HT1080 (cell line): ENCODE results near the gene NHSL2. TPM values are rescaled to one million over a fixed set of nuclear protein-coding genes. Genes with fewer than 3 reads are reported as not detected.

Experiments
- DNase-seq: peaks from one replicate; pipeline ENCODE4 v3.0.0-alpha.2; 2015; ENCODE audit warnings: low read depth
- total RNA-seq: library from RNA; depleted of rRNA; stranded (reverse); fragments of >200 nt; shearing (Covaris generic); gene quantifications from 2 replicates; pipeline ENCODE4 v1.2.3, GENCODE V29; 2014

Gene NHSL2
- total RNA-seq, 1 experiment from 2014 or later: 1.7 TPM

- peak; percentile 63 for DNase-seq
Observed at GRCh38 chrX:71989768-71990426, 79.3 kb downstream of the NHSL2 start.

GRCh38 chrX:71990518-71990917, 79.9 kb downstream of the NHSL2 start:
- DNase-seq: no peak

- DNase-seq: no peak
Observed at GRCh38 chrX:71991164-71991563, 80.5 kb downstream of the NHSL2 start.

- DNase-seq: no peak
Observed at GRCh38 chrX:71992711-71993110, 82.1 kb downstream of the NHSL2 start.

- DNase-seq: no peak
Observed at GRCh38 chrX:71993371-71993770, 82.7 kb downstream of the NHSL2 start.

- peak; percentile 38 for DNase-seq
Observed at GRCh38 chrX:71994601-71995000, 84.0 kb downstream of the NHSL2 start.

GRCh38 chrX:71995122-71995521, 84.5 kb downstream of the NHSL2 start:
- DNase-seq: no peak

GRCh38 chrX:71996136-71996535, 85.5 kb downstream of the NHSL2 start:
- no peak for DNase-seq

GRCh38 chrX:71996826-71997225, 86.2 kb downstream of the NHSL2 start:
- no peak for DNase-seq

- DNase-seq: no peak
Observed at GRCh38 chrX:71997320-71997719, 86.7 kb downstream of the NHSL2 start.

- peak; percentile 5 for DNase-seq
Observed at GRCh38 chrX:71998836-71999509, 88.3 kb downstream of the NHSL2 start.

- no peak for DNase-seq
Observed at GRCh38 chrX:71999535-71999934, 88.9 kb downstream of the NHSL2 start.

- DNase-seq: no peak
Observed at GRCh38 chrX:72001471-72001870, 90.8 kb downstream of the NHSL2 start.

- no peak for DNase-seq
Observed at GRCh38 chrX:72001906-72002305, 91.3 kb downstream of the NHSL2 start.

GRCh38 chrX:72002875-72003274, 92.2 kb downstream of the NHSL2 start:
- DNase-seq: no peak

GRCh38 chrX:72003811-72004750, 93.4 kb downstream of the NHSL2 start:
- peak; percentile 65 for DNase-seq

GRCh38 chrX:72005046-72005445, 94.4 kb downstream of the NHSL2 start:
- DNase-seq: no peak

- DNase-seq: no peak
Observed at GRCh38 chrX:72006461-72006860, 95.8 kb downstream of the NHSL2 start.

- DNase-seq: no peak
Observed at GRCh38 chrX:72009731-72010130, 99.1 kb downstream of the NHSL2 start.

- no peak for DNase-seq
Observed at GRCh38 chrX:72011734-72012133, 101.1 kb downstream of the NHSL2 start.

- DNase-seq: no peak
Observed at GRCh38 chrX:72015383-72015782, 104.7 kb downstream of the NHSL2 start.
